ENCODE measurements around the gene KCNMA1. TPM values are rescaled to one million over a fixed set of nuclear protein-coding genes. Genes with fewer than 3 reads are reported as not detected.

KCNMA1 gene
- total RNA-seq, 1 experiment from 2014 or later, result 0.70 TPM

- no peaks in the 10 kb centered on the region for H4K20me1 ChIP-seq (ENCODE audit: insufficient read depth)
- DNase-seq, result no peak
- H3K9me2 ChIP-seq (ENCODE audit: insufficient read depth), result no peaks in the 10 kb centered on the region
- intact Hi-C loops (cut with micrococcal nuclease; ENCODE audit: unreplicated experiment), result no loop called here
- no peaks in the 10 kb centered on the region for H3F3A ChIP-seq (ENCODE audit: insufficient read depth, low read depth)
- H3K27ac ChIP-seq, result no peak overlapping the region
- no peak overlapping the region for H3K4me3 ChIP-seq
- H3K27me3 ChIP-seq (ENCODE audit: insufficient read depth, low read depth), result no peaks in the 10 kb centered on the region
- CTCF ChIA-PET, result no interaction called here
- no peak overlapping the region for H2AFZ ChIP-seq
- H3K36me3 ChIP-seq (ENCODE audit: low read depth), result no peaks in the 10 kb centered on the region
- no TSS peak for BruUV-seq (replicated peaks)
- no peaks in the 10 kb centered on the region for H3K79me2 ChIP-seq (ENCODE audit: low read depth)
- H3K4me2 ChIP-seq, result no peak overlapping the region
- H3K4me1 ChIP-seq (replicated peaks; ENCODE audit: insufficient read depth), result no peaks in the 10 kb centered on the region
- TF ChIP-seq CTCF (conservative IDR thresholded peaks at IDR 0.05) (no peak), EZH2 (IDR thresholded peaks at IDR 0.05; ENCODE audit: low read depth) (no peak)
- no peaks in the 10 kb centered on the region for H3K9me3 ChIP-seq (ENCODE audit: insufficient read depth, low read depth)
- POLR2A ChIA-PET (ENCODE audit: unreplicated experiment), result no interaction called here
Observed at GRCh38 chr10:77618117-77618516, 19.5 kb downstream of the KCNMA1 start.

- Histone ChIP-seq H3K9me3 (ENCODE audit: insufficient read depth, low read depth) (no peaks in the 10 kb centered on the region), H3K36me3 (ENCODE audit: low read depth) (no peaks in the 10 kb centered on the region), H2AFZ (no peak overlapping the region), H3K9me2 (ENCODE audit: insufficient read depth) (no peaks in the 10 kb centered on the region), H3F3A (ENCODE audit: insufficient read depth, low read depth) (no peaks in the 10 kb centered on the region), H3K4me1 (replicated peaks; ENCODE audit: insufficient read depth) (no peaks in the 10 kb centered on the region), H3K4me2 (no peak overlapping the region), H3K79me2 (ENCODE audit: low read depth) (no peaks in the 10 kb centered on the region), H3K27ac (no peak overlapping the region), H4K20me1 (ENCODE audit: insufficient read depth) (no peaks in the 10 kb centered on the region), H3K4me3 (no peak overlapping the region), H3K27me3 (ENCODE audit: insufficient read depth, low read depth) (no peaks in the 10 kb centered on the region)
- intact Hi-C loops (cut with micrococcal nuclease; ENCODE audit: unreplicated experiment), result no loop called here
- POLR2A ChIA-PET (ENCODE audit: unreplicated experiment), result no interaction called here
- DNase-seq, result no peak
- CTCF ChIA-PET, result no interaction called here
- no TSS peak for BruUV-seq (replicated peaks)
- TF ChIP-seq EZH2 (IDR thresholded peaks at IDR 0.05; ENCODE audit: low read depth) (no peak), CTCF (conservative IDR thresholded peaks at IDR 0.05) (no peak)
Observed at GRCh38 chr10:77616766-77617165, 20.8 kb downstream of the KCNMA1 start.

- no peak for TF ChIP-seq CTCF (conservative IDR thresholded peaks at IDR 0.05)
- TF ChIP-seq EZH2 (IDR thresholded peaks at IDR 0.05; ENCODE audit: low read depth), result no peak
- ChIA-PET POLR2A (ENCODE audit: unreplicated experiment) (no interaction called here), CTCF (no interaction called here)
- intact Hi-C loops (cut with micrococcal nuclease; ENCODE audit: unreplicated experiment), result no loop called here
- H3K27me3 ChIP-seq (ENCODE audit: insufficient read depth, low read depth), result no peaks in the 10 kb centered on the region
- no peak overlapping the region for H3K4me2 ChIP-seq
- H3F3A ChIP-seq (ENCODE audit: insufficient read depth, low read depth), result no peaks in the 10 kb centered on the region
- no peaks in the 10 kb centered on the region for H3K9me2 ChIP-seq (ENCODE audit: insufficient read depth)
- H3K4me3 ChIP-seq, result no peak overlapping the region
- H3K9me3 ChIP-seq (ENCODE audit: insufficient read depth, low read depth), result no peaks in the 10 kb centered on the region
- H2AFZ ChIP-seq, result no peak overlapping the region
- DNase-seq, result peak in 1 of 2 experiments; percentile 55
- H3K27ac ChIP-seq, result no peak overlapping the region
- H4K20me1 ChIP-seq (ENCODE audit: insufficient read depth), result no peaks in the 10 kb centered on the region
- no peaks in the 10 kb centered on the region for H3K79me2 ChIP-seq (ENCODE audit: low read depth)
- no peaks in the 10 kb centered on the region for H3K36me3 ChIP-seq (ENCODE audit: low read depth)
- BruUV-seq (replicated peaks), result no TSS peak
- H3K4me1 ChIP-seq (replicated peaks; ENCODE audit: insufficient read depth), result no peaks in the 10 kb centered on the region
Observed at GRCh38 chr10:77614778-77615625, 22.6 kb downstream of the KCNMA1 start.

Data from PC-9 (cell line).